SJCRH30 (cell line): ENCODE data around the gene KCNF1. TPM values are rescaled to one million over a fixed set of nuclear protein-coding genes. Genes with fewer than 3 reads are reported as not detected.

Experiments used
- DNase-seq, 2 experiments: peaks; one replicate each; pipeline ENCODE4 v3.0.0-alpha.2; 2015 to 2020
- H3K27ac ChIP-seq: fragments of 250-450 bp; sonication (Bioruptor Pico); 2 replicates; pipeline ENCODE4 v1.5.1; 2020; ENCODE audit warnings: mild to moderate bottlenecking, moderate library complexity
- H3K27me3 ChIP-seq: fragments of 250-450 bp; sonication (Bioruptor Pico); 2 replicates; pipeline ENCODE4 v1.5.1; 2020; ENCODE audit warnings: mild to moderate bottlenecking, moderate library complexity
- H3K36me3 ChIP-seq: fragments of 250-450 bp; sonication (Bioruptor Pico); 2 replicates; pipeline ENCODE4 v1.5.1; 2020; ENCODE audit warnings: mild to moderate bottlenecking, moderate library complexity
- H3K4me1 ChIP-seq: fragments of 250-450 bp; sonication (Bioruptor Pico); 2 replicates; pipeline ENCODE4 v1.5.1; 2020; ENCODE audit warnings: mild to moderate bottlenecking, moderate library complexity
- H3K4me3 ChIP-seq: fragments of 250-450 bp; sonication (Bioruptor Pico); 2 replicates; pipeline ENCODE4 v1.5.1; 2020; ENCODE audit warnings: mild to moderate bottlenecking, moderate library complexity
- H3K9me3 ChIP-seq: fragments of 250-450 bp; sonication (Bioruptor Pico); replicated peaks from 2 replicates; pipeline ENCODE4 v1.5.1; 2020; ENCODE audit warnings: mild to moderate bottlenecking, moderate library complexity
- total RNA-seq: library from RNA; depleted of rRNA; stranded (reverse); fragments of >200 nt; shearing (Covaris generic); gene quantifications from 2 replicates; pipeline ENCODE4 v1.2.3, GENCODE V29; 2014

KCNF1 gene
- total RNA-seq, 1 experiment from 2014 or later: 0.42 TPM

GRCh38 chr2:10876394-10876793 lies 35.3 kb upstream of the KCNF1 start:
- DNase-seq: no peak
- no peaks in the 10 kb centered on the region for H3K9me3 ChIP-seq
- no peaks in the 10 kb centered on the region for H3K36me3 ChIP-seq
- peaks cover 3% of the 10 kb centered on the region; the same call in 1 of the 2 replicates for H3K27me3 ChIP-seq
- H3K27ac ChIP-seq: no peak overlapping the region
- H3K4me1 ChIP-seq: no peaks in the 10 kb centered on the region
- no peak overlapping the region for H3K4me3 ChIP-seq

- H3K27me3 ChIP-seq: peaks cover 3% of the 10 kb centered on the region; the same call in 1 of the 2 replicates
- H3K4me1 ChIP-seq: no peaks in the 10 kb centered on the region
- H3K4me3 ChIP-seq: no peak overlapping the region
- H3K27ac ChIP-seq: no peak overlapping the region
- no peaks in the 10 kb centered on the region for H3K36me3 ChIP-seq
- DNase-seq: no peak
- no peaks in the 10 kb centered on the region for H3K9me3 ChIP-seq
These were observed 34.8 kb upstream of the KCNF1 start for GRCh38 chr2:10876963-10877362.

- no peak overlapping the region for H3K4me3 ChIP-seq
- peaks cover 4% of the 10 kb centered on the region; the same call in 1 of the 2 replicates for H3K27me3 ChIP-seq
- no peaks in the 10 kb centered on the region for H3K4me1 ChIP-seq
- H3K27ac ChIP-seq: no peak overlapping the region
- no peak for DNase-seq
- H3K9me3 ChIP-seq: no peaks in the 10 kb centered on the region
- no peaks in the 10 kb centered on the region for H3K36me3 ChIP-seq
These were observed 34.1 kb upstream of the KCNF1 start for GRCh38 chr2:10877651-10878111.

- H3K27ac ChIP-seq: no peak overlapping the region
- DNase-seq: no peak
- no peaks in the 10 kb centered on the region for H3K9me3 ChIP-seq
- H3K27me3 ChIP-seq: peaks cover 6% of the 10 kb centered on the region; the same call in 1 of the 2 replicates
- H3K36me3 ChIP-seq: no peaks in the 10 kb centered on the region
- no peaks in the 10 kb centered on the region for H3K4me1 ChIP-seq
- H3K4me3 ChIP-seq: no peak overlapping the region
These were observed 33.3 kb upstream of the KCNF1 start for GRCh38 chr2:10878268-10878915.

GRCh38 chr2:10879159-10879558 lies 32.6 kb upstream of the KCNF1 start:
- Histone ChIP-seq H3K9me3 (no peaks in the 10 kb centered on the region), H3K4me3 (no peak overlapping the region), H3K4me1 (no peaks in the 10 kb centered on the region), H3K27ac (no peak overlapping the region), H3K27me3 (peaks cover 6% of the 10 kb centered on the region; the same call in 1 of the 2 replicates), H3K36me3 (no peaks in the 10 kb centered on the region)
- DNase-seq: no peak

- Histone ChIP-seq H3K27me3 (peaks cover 6% of the 10 kb centered on the region; the same call in 1 of the 2 replicates), H3K4me3 (no peak overlapping the region), H3K27ac (no peak overlapping the region), H3K9me3 (no peaks in the 10 kb centered on the region), H3K36me3 (no peaks in the 10 kb centered on the region), H3K4me1 (no peaks in the 10 kb centered on the region)
- no peak for DNase-seq
These were observed 31.8 kb upstream of the KCNF1 start for GRCh38 chr2:10879624-10880585.

- Histone ChIP-seq H3K27me3 (peaks cover 6% of the 10 kb centered on the region; the same call in 1 of the 2 replicates), H3K27ac (no peak overlapping the region), H3K36me3 (no peaks in the 10 kb centered on the region), H3K9me3 (no peaks in the 10 kb centered on the region), H3K4me3 (no peak overlapping the region), H3K4me1 (no peaks in the 10 kb centered on the region)
- DNase-seq: no peak
These were observed 31.0 kb upstream of the KCNF1 start for GRCh38 chr2:10880586-10881321.

GRCh38 chr2:10882568-10882967 lies 29.2 kb upstream of the KCNF1 start:
- no peak overlapping the region for H3K4me3 ChIP-seq
- H3K27ac ChIP-seq: no peak overlapping the region
- DNase-seq: no peak
- no peaks in the 10 kb centered on the region for H3K9me3 ChIP-seq
- no peaks in the 10 kb centered on the region for H3K4me1 ChIP-seq
- H3K36me3 ChIP-seq: no peaks in the 10 kb centered on the region
- 0 out of 2 replicates have a peak, but pooled peaks cover 3% of the 10 kb centered on the region for H3K27me3 ChIP-seq

- Histone ChIP-seq H3K4me1 (no peaks in the 10 kb centered on the region), H3K27me3 (0 out of 2 replicates have a peak, but pooled peaks cover 3% of the 10 kb centered on the region), H3K4me3 (no peak overlapping the region), H3K36me3 (no peaks in the 10 kb centered on the region), H3K27ac (no peak overlapping the region), H3K9me3 (no peaks in the 10 kb centered on the region)
- DNase-seq: no peak
These were observed 28.7 kb upstream of the KCNF1 start for GRCh38 chr2:10883066-10883465.

- no peak for DNase-seq
These were observed 27.8 kb upstream of the KCNF1 start for GRCh38 chr2:10883801-10884478.

GRCh38 chr2:10884574-10884975 lies 27.2 kb upstream of the KCNF1 start:
- DNase-seq: no peak
- Histone ChIP-seq H3K4me3 (no peak overlapping the region), H3K9me3 (no peaks in the 10 kb centered on the region), H3K36me3 (no peaks in the 10 kb centered on the region), H3K27ac (no peak overlapping the region), H3K4me1 (peaks cover 2% of the 10 kb centered on the region; the same call in 1 of the 2 replicates), H3K27me3 (0 out of 2 replicates have a peak, but pooled peaks cover 3% of the 10 kb centered on the region)

More at GRCh38 chr2:10883801-10884478, 27.8 kb upstream of the KCNF1 start:
- H3K4me1 ChIP-seq: no peaks in the 10 kb centered on the region
- 0 out of 2 replicates have a peak, but pooled peaks cover 3% of the 10 kb centered on the region for H3K27me3 ChIP-seq
- H3K27ac ChIP-seq: no peak overlapping the region
- H3K4me3 ChIP-seq: no peak overlapping the region
- H3K36me3 ChIP-seq: no peaks in the 10 kb centered on the region
- no peaks in the 10 kb centered on the region for H3K9me3 ChIP-seq

- no peak overlapping the region for H3K4me3 ChIP-seq
- peaks cover 6% of the 10 kb centered on the region; the same call in 1 of the 2 replicates for H3K4me1 ChIP-seq
- 0 out of 2 replicates have a peak, but pooled peaks cover 3% of the 10 kb centered on the region for H3K27me3 ChIP-seq
- no peaks in the 10 kb centered on the region for H3K36me3 ChIP-seq
- H3K9me3 ChIP-seq: no peaks in the 10 kb centered on the region
- DNase-seq: no peak
- no peak overlapping the region for H3K27ac ChIP-seq
These were observed 26.5 kb upstream of the KCNF1 start for GRCh38 chr2:10885094-10885860.

- no peak overlapping the region for H3K4me3 ChIP-seq
- H3K36me3 ChIP-seq: no peaks in the 10 kb centered on the region
- 0 out of 2 replicates have a peak, but pooled peaks cover 3% of the 10 kb centered on the region for H3K27me3 ChIP-seq
- DNase-seq: no peak
- H3K27ac ChIP-seq: no peak overlapping the region
- peaks cover 6% of the 10 kb centered on the region; the same call in 1 of the 2 replicates for H3K4me1 ChIP-seq
- H3K9me3 ChIP-seq: no peaks in the 10 kb centered on the region
These were observed 24.3 kb upstream of the KCNF1 start for GRCh38 chr2:10887476-10887875.
